Calu3 (cell line): ENCODE measurements around the gene CACNA2D2. TPM values are rescaled to one million over a fixed set of nuclear protein-coding genes. Genes with fewer than 3 reads are reported as not detected.
A peak's percentile ranks its signal among the peaks of the same experiment; 100 is the strongest.

ENCODE experiments used
- BruUV-seq: library from RNA; stranded (reverse); fragments of 400-500 nt; replicated peaks from 2 replicates; lab custom pipeline; 2021; lab: Mats Ljungman, UMichigan
- CTCF ChIA-PET: fragments of 300-600 bp; sonication (Branson Sonifier 250); formaldehyde crosslinking; loops from one replicate; lab custom pipeline; 2022; ENCODE audit warnings: antibody characterized with exemption; lab: Charles Lee
- DNase-seq: peaks from one replicate; pipeline ENCODE4 v3.0.0; 2022
- H3K27ac Mint-ChIP-seq: one replicate; pipeline ENCODE4 v1.8.0; 2022; ENCODE audit warnings: mixed read lengths; ENCODE audit not compliant: unreplicated experiment
- H3K27me3 Mint-ChIP-seq: one replicate; pipeline ENCODE4 v1.8.0; 2022; ENCODE audit warnings: mixed read lengths; ENCODE audit not compliant: unreplicated experiment
- H3K36me3 Mint-ChIP-seq: one replicate; pipeline ENCODE4 v1.8.0; 2022; ENCODE audit warnings: mild to moderate bottlenecking, moderate library complexity, mixed read lengths; ENCODE audit not compliant: insufficient read depth, unreplicated experiment
- H3K4me1 Mint-ChIP-seq: one replicate; pipeline ENCODE4 v1.8.0; 2022; ENCODE audit warnings: mild to moderate bottlenecking, low read depth, mixed read lengths; ENCODE audit not compliant: unreplicated experiment
- H3K4me3 Mint-ChIP-seq: one replicate; pipeline ENCODE4 v1.8.0; 2022; ENCODE audit warnings: mild to moderate bottlenecking, low read depth, moderate library complexity, mixed read lengths; ENCODE audit not compliant: unreplicated experiment
- H3K9me3 Mint-ChIP-seq: one replicate; pipeline ENCODE4 v1.8.0; 2022; ENCODE audit warnings: low read depth, mixed read lengths; ENCODE audit not compliant: unreplicated experiment
- CTCF ChIP-seq: fragments of 200-600 bp; IDR thresholded peaks from one replicate; pipeline ENCODE4 v1.8.0; 2022; ENCODE audit warnings: antibody characterized with exemption; ENCODE audit not compliant: unreplicated experiment
- intact Hi-C: fragments of 100-400 bp; cut with micrococcal nuclease; formaldehyde crosslinking; loops from one replicate; pipeline ENCODE4 v1.10.0; 2022; ENCODE audit not compliant: unreplicated experiment
- total RNA-seq: library from RNA; stranded (reverse); gene quantifications from 2 replicates; pipeline ENCODE4 v1.2.3, GENCODE V29; 2022

The CACNA2D2 gene
- total RNA-seq, 1 experiment from 2014 or later = 0.12 TPM

- CTCF ChIA-PET = no interaction called here
- Mint-ChIP-seq H3K27me3 (peaks cover 31% of the 10 kb centered on the region), H3K4me1 (peaks cover 11% of the 10 kb centered on the region), H3K9me3 (no peaks in the 10 kb centered on the region), H3K36me3 (peaks cover 37% of the 10 kb centered on the region), H3K4me3 (peak overlapping the region; percentile 59), H3K27ac (no peak overlapping the region)
- intact Hi-C loops = no loop called here
- no peak for DNase-seq
- BruUV-seq = no TSS peak
- TF ChIP-seq CTCF = no peak
These were observed 163.3 kb downstream of the CACNA2D2 start for GRCh38 chr3:50340147-50340447.

GRCh38 chr3:50339485-50340146, 163.8 kb downstream of the CACNA2D2 start:
- peak overlapping the region; percentile 59 for H3K4me3 Mint-ChIP-seq

GRCh38 chr3:50338965-50339364, 164.5 kb downstream of the CACNA2D2 start:
- Mint-ChIP-seq H3K4me3 (peak overlapping the region; percentile 93), H3K4me1 (peaks cover 11% of the 10 kb centered on the region), H3K9me3 (no peaks in the 10 kb centered on the region), H3K27me3 (peaks cover 25% of the 10 kb centered on the region), H3K27ac (no peak overlapping the region), H3K36me3 (peaks cover 37% of the 10 kb centered on the region)
- CTCF ChIA-PET = interaction anchor here (0.6 to 2.7 kb wide), 4 partner anchors 12 to 258 kb away, joined by 4 to 15 read pairs (median 6); partner anchors contain the start of genes CYB561D2, HYAL3, NAA80 and NPRL2
- TF ChIP-seq CTCF = no peak
- no peak for DNase-seq
- intact Hi-C loops = no loop called here
- BruUV-seq = no TSS peak

More at GRCh38 chr3:50339485-50340146, 163.8 kb downstream of the CACNA2D2 start:
- CTCF ChIA-PET = interaction anchor here (0.7 kb wide), 1 partner anchor 40 kb away, joined by 7 read pairs; the partner anchor contains the start of genes HYAL3 and NAA80
- H3K36me3 Mint-ChIP-seq = peaks cover 37% of the 10 kb centered on the region
- peaks cover 11% of the 10 kb centered on the region for H3K4me1 Mint-ChIP-seq
- peaks cover 31% of the 10 kb centered on the region for H3K27me3 Mint-ChIP-seq
- no peak for DNase-seq
- no peaks in the 10 kb centered on the region for H3K9me3 Mint-ChIP-seq
- H3K27ac Mint-ChIP-seq = peak overlapping the region; percentile 17
- intact Hi-C loops = no loop called here
- no peak for TF ChIP-seq CTCF
- BruUV-seq = no TSS peak

- peaks cover 11% of the 10 kb centered on the region for H3K4me1 Mint-ChIP-seq
- peak overlapping the region; percentile 82 for H3K27ac Mint-ChIP-seq
- no TSS peak for BruUV-seq
- peaks cover 37% of the 10 kb centered on the region for H3K36me3 Mint-ChIP-seq
- peaks cover 18% of the 10 kb centered on the region for H3K27me3 Mint-ChIP-seq
- TF ChIP-seq CTCF = no peak
- intact Hi-C loops = no loop called here
- CTCF ChIA-PET = interaction anchor here (0.6 to 2.7 kb wide), 14 partner anchors 8 to 110 kb away, joined by 3 to 15 read pairs (median 4); partner anchors contain the start of genes CYB561D2, IFRD2, LSMEM2 and NPRL2
- DNase-seq = peak; percentile 98
- no peaks in the 10 kb centered on the region for H3K9me3 Mint-ChIP-seq
- peak overlapping the region; percentile 93 for H3K4me3 Mint-ChIP-seq
These were observed 166.1 kb downstream of the CACNA2D2 start for GRCh38 chr3:50337175-50337861.
